Amygdala (tissue), 56 donors: Measurements from ENCODE around the gene TPI1.

Experiments used
- DNase-seq, 56 donors: peaks; one replicate each; lab custom pipeline; 2025; lab: John Stamatoyannopoulos, UW

Gene TPI1

GRCh38 chr12:6827982-6828780, 39.1 kb upstream of the TPI1 start, which contains the start of gene P3H3:
Gene P3H3, plus strand, starts transcription at chr12:6828407. Its CDS starts 34 bp downstream, at chr12:6828441.
- peak in 15 of 56 donors; percentile 14 to 69 (median 39) for DNase-seq

GRCh38 chr12:6828781-6829535, 38.4 kb upstream of the TPI1 start:
- DNase-seq: peak in 16 of 56 donors; percentile 13 to 56 (median 31)

GRCh38 chr12:6829536-6830220, 37.7 kb upstream of the TPI1 start:
- peak in 3 of 56 donors; percentile 50 to 56 (median 56) for DNase-seq

- DNase-seq: no peak
These were observed 36.9 kb upstream of the TPI1 start for GRCh38 chr12:6830286-6830890.

- no peak for DNase-seq
These were observed 36.3 kb upstream of the TPI1 start for GRCh38 chr12:6830999-6831398.

GRCh38 chr12:6831450-6831995, 35.8 kb upstream of the TPI1 start:
- no peak for DNase-seq

GRCh38 chr12:6832125-6832524, 35.2 kb upstream of the TPI1 start:
- no peak for DNase-seq

GRCh38 chr12:6833189-6833890, 34.0 kb upstream of the TPI1 start:
- DNase-seq: no peak

- DNase-seq: no peak
These were observed 33.1 kb upstream of the TPI1 start for GRCh38 chr12:6834254-6834653.

- no peak for DNase-seq
These were observed 32.5 kb upstream of the TPI1 start for GRCh38 chr12:6834873-6835272.

- no peak for DNase-seq
These were observed 30.5 kb upstream of the TPI1 start for GRCh38 chr12:6836851-6837250.

GRCh38 chr12:6837370-6838060, 29.8 kb upstream of the TPI1 start:
- no peak for DNase-seq

- DNase-seq: no peak
These were observed 28.5 kb upstream of the TPI1 start for GRCh38 chr12:6838854-6839253.

- no peak for DNase-seq
These were observed 27.7 kb upstream of the TPI1 start for GRCh38 chr12:6839482-6840201.

- no peak for DNase-seq
These were observed 27.0 kb upstream of the TPI1 start for GRCh38 chr12:6840330-6840729.

- no peak for DNase-seq
These were observed 26.4 kb upstream of the TPI1 start, which contains the start of gene GNB3 for GRCh38 chr12:6840761-6841515. Gene GNB3, plus strand, starts transcription at chr12:6840925. Its CDS starts 363 bp downstream, at chr12:6841288.

- no peak for DNase-seq
These were observed 25.3 kb upstream of the TPI1 start for GRCh38 chr12:6842075-6842474.
